ENCODE data around the gene CERK. TPM values are rescaled to one million over a fixed set of nuclear protein-coding genes. Genes with fewer than 3 reads are reported as not detected.
"Not testable (repeated sequence)": the region's sequence is repeated elsewhere in the genome, so short reads cannot be mapped to it uniquely, and the experiment has no call there.

Gene CERK, protein sequence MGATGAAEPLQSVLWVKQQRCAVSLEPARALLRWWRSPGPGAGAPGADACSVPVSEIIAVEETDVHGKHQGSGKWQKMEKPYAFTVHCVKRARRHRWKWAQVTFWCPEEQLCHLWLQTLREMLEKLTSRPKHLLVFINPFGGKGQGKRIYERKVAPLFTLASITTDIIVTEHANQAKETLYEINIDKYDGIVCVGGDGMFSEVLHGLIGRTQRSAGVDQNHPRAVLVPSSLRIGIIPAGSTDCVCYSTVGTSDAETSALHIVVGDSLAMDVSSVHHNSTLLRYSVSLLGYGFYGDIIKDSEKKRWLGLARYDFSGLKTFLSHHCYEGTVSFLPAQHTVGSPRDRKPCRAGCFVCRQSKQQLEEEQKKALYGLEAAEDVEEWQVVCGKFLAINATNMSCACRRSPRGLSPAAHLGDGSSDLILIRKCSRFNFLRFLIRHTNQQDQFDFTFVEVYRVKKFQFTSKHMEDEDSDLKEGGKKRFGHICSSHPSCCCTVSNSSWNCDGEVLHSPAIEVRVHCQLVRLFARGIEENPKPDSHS
- 10 to 100 TPM; 40.3 to 51.7 (median 50.0) TPM for total RNA-seq
- long read RNA-seq, donor 1, full-length matches to known transcripts = 46 of 61 reads
- long read RNA-seq, donor 1, partial matches to known transcripts = 9 of 61 reads
- long read RNA-seq, donor 1, other reads (novel, unspliced or antisense) = 6 of 61 reads
- long read RNA-seq, donor 2 = 0 reads

GRCh38 chr22:46737976-46738646 is at the start of gene CERK:
TSS of gene CERK (minus strand) at chr22:46738252. CDS start at chr22:46738148, 104 bp downstream.
- Histone ChIP-seq H3K4me1 (ENCODE audit: low read depth) (peaks cover 76% of the 10 kb centered on the region), H3K36me3 (ENCODE audit: low read depth) (no peaks in the 10 kb centered on the region)
- ATAC-seq = peak; percentile 55

DNA sequence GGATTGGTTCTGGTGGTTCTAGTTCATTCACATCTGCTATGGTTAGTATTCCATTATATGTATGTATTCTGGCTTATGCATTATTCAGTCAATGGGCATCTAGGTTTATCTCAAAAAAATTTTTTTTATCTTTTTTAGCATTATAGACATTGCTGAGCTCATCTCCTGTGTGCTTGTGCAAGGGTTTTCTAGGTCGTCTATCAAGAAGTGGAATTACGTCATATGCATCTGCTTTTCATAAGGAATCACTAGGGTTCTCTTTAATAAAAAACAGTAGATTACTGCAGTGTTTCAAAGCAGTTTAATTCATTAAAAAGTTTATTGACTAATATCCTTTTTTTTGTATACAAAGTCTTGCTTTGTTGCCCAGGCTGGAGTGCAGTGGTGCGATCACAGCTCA is 45.7 kb upstream of the CERK start:
- ATAC-seq = no peak
- H3K4me1 ChIP-seq (ENCODE audit: low read depth) = peaks cover 8% of the 10 kb centered on the region

More at GRCh38 chr22:46737976-46738646, at the start of gene CERK:
- Histone ChIP-seq H3K9me3 (no peaks in the 10 kb centered on the region), H3K4me3 (peak within 1 kb of the TSS; percentile 84)
- intact Hi-C loops (cut with DNase I, micrococcal nuclease) = no loop called here
- DNase-seq = peak; percentile 75 to 89 (median 81)
- no peak for TF ChIP-seq CTCF (IDR thresholded peaks at IDR 0.05)

GRCh38 chr22:46782200-46782599 is 44.1 kb upstream of the CERK start:
- H3K36me3 ChIP-seq (ENCODE audit: low read depth); DNase-seq; H3K4me1 ChIP-seq (ENCODE audit: low read depth); H3K4me3 ChIP-seq; H3K9me3 ChIP-seq; ATAC-seq; intact Hi-C loops (cut with DNase I, micrococcal nuclease): not testable (repeated sequence)

More for the DNA sequence above, 45.7 kb upstream of the CERK start:
- TF ChIP-seq CTCF (IDR thresholded peaks at IDR 0.05) = no peak
- H3K4me3 ChIP-seq = no peak overlapping the region
- no peaks in the 10 kb centered on the region for H3K9me3 ChIP-seq
- no peaks in the 10 kb centered on the region for H3K36me3 ChIP-seq (ENCODE audit: low read depth)
- no peak for DNase-seq
- intact Hi-C loops (cut with DNase I, micrococcal nuclease) = no loop called here

DNA sequence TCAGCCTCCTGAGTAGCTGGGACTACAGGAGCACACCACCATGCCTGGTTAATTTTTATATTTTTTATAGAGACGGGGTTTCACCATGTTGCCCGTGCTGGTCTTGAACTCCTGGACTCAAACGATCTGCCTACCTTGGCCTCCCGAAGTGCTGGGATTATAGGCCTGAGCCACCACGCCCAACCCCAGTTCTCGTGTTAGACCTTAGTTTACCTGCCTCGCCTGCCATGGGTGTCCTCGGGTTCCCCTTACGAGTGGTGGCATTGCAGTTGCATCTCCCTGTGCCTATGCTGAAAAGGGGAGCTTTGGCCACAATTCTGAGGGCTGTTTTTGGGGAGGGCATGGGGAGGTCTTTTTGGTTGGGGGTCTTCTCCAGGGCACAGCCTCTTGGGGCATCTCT is 43.2 kb upstream of the CERK start:
- H3K36me3 ChIP-seq (ENCODE audit: low read depth) = no peaks in the 10 kb centered on the region
- H3K4me3 ChIP-seq = no peak overlapping the region
- intact Hi-C loops (cut with DNase I, micrococcal nuclease) = no loop called here
- peaks cover 11% of the 10 kb centered on the region for H3K4me1 ChIP-seq (ENCODE audit: low read depth)
- no peak for TF ChIP-seq CTCF (IDR thresholded peaks at IDR 0.05)
- DNase-seq = peak in 1 of 3 donors; percentile 21
- ATAC-seq = no peak
- H3K9me3 ChIP-seq = no peaks in the 10 kb centered on the region

DNA sequence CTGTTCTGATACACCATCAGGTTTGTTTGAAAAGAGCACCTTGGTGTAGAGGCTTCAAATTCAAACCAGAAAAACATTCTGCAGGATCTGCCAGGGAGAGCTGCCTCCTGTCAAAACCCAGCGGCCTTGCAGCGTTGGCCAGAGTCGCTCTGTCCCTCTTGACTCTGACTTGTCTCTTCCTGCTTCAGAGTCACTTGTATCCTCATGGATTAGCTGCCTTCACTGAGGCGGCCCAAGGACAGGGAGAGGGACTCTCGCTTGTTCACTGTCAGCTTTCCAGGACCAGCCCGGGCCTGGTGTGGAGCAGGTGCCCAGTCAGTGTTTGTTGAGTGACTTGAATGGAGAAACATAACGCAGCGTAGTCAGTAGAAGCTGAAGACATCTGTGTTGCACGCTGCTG is 42.4 kb upstream of the CERK start:
- Histone ChIP-seq H3K9me3 (no peaks in the 10 kb centered on the region), H3K4me1 (ENCODE audit: low read depth) (peaks cover 20% of the 10 kb centered on the region)
- TF ChIP-seq CTCF (IDR thresholded peaks at IDR 0.05) = no peak

More for the DNA sequence above, 42.4 kb upstream of the CERK start:
- H3K36me3 ChIP-seq (ENCODE audit: low read depth) = no peaks in the 10 kb centered on the region
- no peak overlapping the region for H3K4me3 ChIP-seq
- peak; percentile 44 for ATAC-seq
- DNase-seq = peak in 1 of 3 donors; percentile 40
- intact Hi-C loops (cut with DNase I, micrococcal nuclease) = no loop called here

Data from mucosa of descending colon (tissue), 3 donors.